ENCODE results near the gene CAB39. TPM values are rescaled to one million over a fixed set of nuclear protein-coding genes. Genes with fewer than 3 reads are reported as not detected.

CAB39 gene
- polyA plus RNA-seq, 3 donors: 33.1 to 53.8 (median 38.3) TPM

DNA sequence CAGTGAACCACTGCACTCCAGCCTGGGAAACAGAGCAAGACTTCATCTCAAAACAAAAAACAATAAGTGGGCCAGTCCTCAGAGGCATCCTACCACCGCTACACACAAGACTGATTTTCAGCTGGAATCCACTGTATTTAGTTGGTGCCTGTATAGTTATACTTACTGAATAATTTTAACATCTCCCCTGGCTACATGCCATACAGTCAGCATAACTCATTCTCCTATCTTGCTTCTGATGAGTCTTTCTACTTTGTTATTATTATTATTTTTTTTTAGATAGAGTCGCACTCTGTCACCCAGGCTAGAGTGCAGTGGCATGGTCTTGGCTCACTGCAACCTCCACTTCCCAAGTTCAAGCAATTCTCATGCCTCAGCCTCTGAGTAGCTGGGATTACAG is 19.9 kb upstream of the CAB39 start:
- no peaks in the 10 kb centered on the region for H3K27me3 ChIP-seq (ENCODE audit: control insufficient read depth in 2 of 2, insufficient read depth in 2 of 2, low read length in 2 of 2)
- H3K4me3 ChIP-seq (replicated peaks in 1 of 3; ENCODE audit: low read depth in 2 of 3, low read length in 3 of 3): no peak overlapping the region
- Mint-ChIP-seq H3K27ac (no peak overlapping the region), H3K4me1 (peaks cover 21% of the 10 kb centered on the region), H3K27me3 (ENCODE audit: low read depth in 3 of 3) (peaks cover 2% of the 10 kb centered on the region in 3 donors), H3K36me3 (peaks cover 5 to 8% of the 10 kb centered on the region in 2 donors), H3K9me3 (peaks cover 0 to 3% (median 0%) of the 10 kb centered on the region in 7 donors), H3K4me3 (no peak overlapping the region)
- no peaks in the 10 kb centered on the region for H3K36me3 ChIP-seq (replicated peaks in 1 of 2; ENCODE audit: control insufficient read depth in 1 of 2, insufficient read depth in 2 of 2, low read length in 2 of 2)
- H3K4me1 ChIP-seq (ENCODE audit: control insufficient read depth in 1 of 2, insufficient read depth in 2 of 2, low read length in 2 of 2): peaks cover 2 to 7% of the 10 kb centered on the region in 2 donors
- no peaks in the 10 kb centered on the region for H3K9me3 ChIP-seq (replicated peaks in 1 of 2; ENCODE audit: control insufficient read depth in 1 of 2, insufficient read depth in 1 of 2, low read length in 2 of 2)
- intact Hi-C loops (cut with micrococcal nuclease): no loop called here
- TF ChIP-seq, protein P1, sequence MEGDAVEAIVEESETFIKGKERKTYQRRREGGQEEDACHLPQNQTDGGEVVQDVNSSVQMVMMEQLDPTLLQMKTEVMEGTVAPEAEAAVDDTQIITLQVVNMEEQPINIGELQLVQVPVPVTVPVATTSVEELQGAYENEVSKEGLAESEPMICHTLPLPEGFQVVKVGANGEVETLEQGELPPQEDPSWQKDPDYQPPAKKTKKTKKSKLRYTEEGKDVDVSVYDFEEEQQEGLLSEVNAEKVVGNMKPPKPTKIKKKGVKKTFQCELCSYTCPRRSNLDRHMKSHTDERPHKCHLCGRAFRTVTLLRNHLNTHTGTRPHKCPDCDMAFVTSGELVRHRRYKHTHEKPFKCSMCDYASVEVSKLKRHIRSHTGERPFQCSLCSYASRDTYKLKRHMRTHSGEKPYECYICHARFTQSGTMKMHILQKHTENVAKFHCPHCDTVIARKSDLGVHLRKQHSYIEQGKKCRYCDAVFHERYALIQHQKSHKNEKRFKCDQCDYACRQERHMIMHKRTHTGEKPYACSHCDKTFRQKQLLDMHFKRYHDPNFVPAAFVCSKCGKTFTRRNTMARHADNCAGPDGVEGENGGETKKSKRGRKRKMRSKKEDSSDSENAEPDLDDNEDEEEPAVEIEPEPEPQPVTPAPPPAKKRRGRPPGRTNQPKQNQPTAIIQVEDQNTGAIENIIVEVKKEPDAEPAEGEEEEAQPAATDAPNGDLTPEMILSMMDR (IDR thresholded peaks at IDR 0.05): no peak
- H3K4me2 ChIP-seq (replicated peaks; ENCODE audit: extremely low read depth, low read length, poor library complexity, severe bottlenecking): no peak overlapping the region
- DNase-seq: no peak
- no CpG with 5 or more reads among the region's 2 CpGs for WGBS (ENCODE audit: insufficient coverage)
- H4K20me1 ChIP-seq (ENCODE audit: insufficient read depth, low read length): no peaks in the 10 kb centered on the region
- no peak overlapping the region for H3K9ac ChIP-seq (ENCODE audit: insufficient read depth, low read length, poor library complexity, severe bottlenecking)
- no peak overlapping the region for H3K27ac ChIP-seq (ENCODE audit: low read depth in 1 of 2, low read length in 2 of 2)
- H3K79me2 ChIP-seq (ENCODE audit: insufficient read depth, low read length): no peaks in the 10 kb centered on the region
- no peak overlapping the region for H2AFZ ChIP-seq (ENCODE audit: insufficient read depth, low read depth, low read length, poor library complexity, severe bottlenecking)

GRCh38 chr2:230693411-230693810 is 19.2 kb upstream of the CAB39 start:
- WGBS (ENCODE audit: insufficient coverage): 97% methylated on average over 5 of the region's 6 CpGs
- DNase-seq: no peak
- peaks cover 2% of the 10 kb centered on the region in 3 donors for H3K27me3 Mint-ChIP-seq (ENCODE audit: low read depth in 3 of 3)
- Histone ChIP-seq H3K9ac (ENCODE audit: insufficient read depth, low read length, poor library complexity, severe bottlenecking) (no peak overlapping the region), H3K27ac (ENCODE audit: low read depth in 1 of 2, low read length in 2 of 2) (no peak overlapping the region), H3K9me3 (replicated peaks in 1 of 2; ENCODE audit: control insufficient read depth in 1 of 2, insufficient read depth in 1 of 2, low read length in 2 of 2) (no peaks in the 10 kb centered on the region), H4K20me1 (ENCODE audit: insufficient read depth, low read length) (no peaks in the 10 kb centered on the region), H3K79me2 (ENCODE audit: insufficient read depth, low read length) (no peaks in the 10 kb centered on the region), H2AFZ (ENCODE audit: insufficient read depth, low read depth, low read length, poor library complexity, severe bottlenecking) (no peak overlapping the region), H3K4me1 (ENCODE audit: control insufficient read depth in 1 of 2, insufficient read depth in 2 of 2, low read length in 2 of 2) (peaks cover 2 to 5% of the 10 kb centered on the region in 2 donors), H3K4me3 (replicated peaks in 1 of 3; ENCODE audit: low read depth in 2 of 3, low read length in 3 of 3) (no peak overlapping the region), H3K27me3 (ENCODE audit: control insufficient read depth in 2 of 2, insufficient read depth in 2 of 2, low read length in 2 of 2) (no peaks in the 10 kb centered on the region), H3K36me3 (replicated peaks in 1 of 2; ENCODE audit: control insufficient read depth in 1 of 2, insufficient read depth in 2 of 2, low read length in 2 of 2) (no peaks in the 10 kb centered on the region), H3K4me2 (replicated peaks; ENCODE audit: extremely low read depth, low read length, poor library complexity, severe bottlenecking) (no peak overlapping the region)
- TF ChIP-seq, protein P1 (IDR thresholded peaks at IDR 0.05): no peak
- H3K9me3 Mint-ChIP-seq: peaks cover 0 to 3% (median 0%) of the 10 kb centered on the region in 7 donors
- no peak overlapping the region for H3K4me3 Mint-ChIP-seq
- no peak overlapping the region for H3K27ac Mint-ChIP-seq
- H3K36me3 Mint-ChIP-seq: peaks cover 5 to 8% of the 10 kb centered on the region in 2 donors
- peaks cover 19% of the 10 kb centered on the region for H3K4me1 Mint-ChIP-seq
- intact Hi-C loops (cut with micrococcal nuclease): no loop called here
